Right ventricle myocardium inferior (tissue), 1 donor: ENCODE data around the gene PELO. TPM values are rescaled to one million over a fixed set of nuclear protein-coding genes. Genes with fewer than 3 reads are reported as not detected.

Source experiments
- ATAC-seq: fragments of 200-7000 bp; cut with Tn5 transposase; one replicate; pipeline ENCODE4 v1.9.1; 2020; ENCODE audit warnings: mild to moderate bottlenecking, moderate library complexity
- DNase-seq: peaks from one replicate; pipeline ENCODE4 v3.0.0; 2021; ENCODE audit errors: missing footprints
- intact Hi-C: fragments of 100-400 bp; cut with DNase I; formaldehyde crosslinking; loops from one replicate; pipeline ENCODE4 v1.11.0; 2022
- total RNA-seq: library from RNA; stranded (reverse); fragmentation: NEBNext Ultra II Directional; extraction: Animal tissue kit (Norgen Biotek cat#: 25700); gene quantifications from one replicate; pipeline ENCODE4 v1.2.1, GENCODE V29; 2021
- donor health status: DM: no; HTN: yes; CAD: no; lungs with severe emphysema.

Gene PELO
- total RNA-seq, 1 donor from 2014 or later = 20.5 TPM

- no peak for DNase-seq
- intact Hi-C loops = loop anchor here (5.0 kb wide), 2 partner anchors 43 to 78 kb away; no protein-coding TSS in a partner anchor
- no peak for ATAC-seq
Observed at GRCh38 chr5:52770287-52770939, 17.3 kb upstream of the PELO start.

GRCh38 chr5:52771343-52772039 is 16.2 kb upstream of the PELO start:
- ATAC-seq (no peak), DNase-seq (no peak)
- intact Hi-C loops = loop anchor here (5.0 kb wide), 2 partner anchors 44 to 79 kb away; no protein-coding TSS in a partner anchor

- intact Hi-C loops = loop anchor here (5.0 kb wide), 2 partner anchors 45 to 80 kb away; no protein-coding TSS in a partner anchor
- DNase-seq (no peak), ATAC-seq (no peak)
Observed at GRCh38 chr5:52772668-52773067, 15.0 kb upstream of the PELO start.

GRCh38 chr5:52773342-52773741 is 14.4 kb upstream of the PELO start:
- ATAC-seq = no peak
- intact Hi-C loops = loop anchor here (5.0 kb wide), 2 partner anchors 46 to 81 kb away; no protein-coding TSS in a partner anchor
- DNase-seq = no peak

- intact Hi-C loops = loop anchor here (5.0 kb wide), 2 partner anchors 47 to 82 kb away; no protein-coding TSS in a partner anchor
- DNase-seq (no peak), ATAC-seq (no peak)
Observed at GRCh38 chr5:52774005-52774410, 13.7 kb upstream of the PELO start.

- intact Hi-C loops = no loop called here
- ATAC-seq = no peak
Observed at GRCh38 chr5:52776116-52776515, 11.6 kb upstream of the PELO start.

GRCh38 chr5:52777186-52777585 is 10.5 kb upstream of the PELO start:
- DNase-seq = no peak
- intact Hi-C loops = no loop called here
- no peak for ATAC-seq

More at GRCh38 chr5:52776116-52776515, 11.6 kb upstream of the PELO start:
- DNase-seq = no peak

- intact Hi-C loops = no loop called here
- DNase-seq (no peak), ATAC-seq (no peak)
Observed at GRCh38 chr5:52778781-52779180, 8.9 kb upstream of the PELO start.

- no peak for ATAC-seq
- intact Hi-C loops = no loop called here
- no peak for DNase-seq
Observed at GRCh38 chr5:52779213-52779612, 8.5 kb upstream of the PELO start.

- ATAC-seq = no peak
- intact Hi-C loops = no loop called here
- DNase-seq = no peak
Observed at GRCh38 chr5:52783226-52783959, 4.3 kb upstream of the PELO start.

- no peak for DNase-seq
- intact Hi-C loops = loop anchor here (5.0 kb wide), 4 partner anchors 53 to 92 kb away; no protein-coding TSS in a partner anchor
- ATAC-seq = no peak
Observed at GRCh38 chr5:52784737-52785136, 3.0 kb upstream of the PELO start.

- ATAC-seq (no peak), DNase-seq (no peak)
- intact Hi-C loops = loop anchor here (5.0 kb wide), 4 partner anchors 51 to 94 kb away; no protein-coding TSS in a partner anchor
Observed at GRCh38 chr5:52786391-52786790, 1.3 kb upstream of the PELO start.

GRCh38 chr5:52786949-52787599 is 642 bp upstream of the PELO start:
- ATAC-seq (no peak), DNase-seq (no peak)
- intact Hi-C loops = loop anchor here (5.0 kb wide), 4 partner anchors 50 to 95 kb away; no protein-coding TSS in a partner anchor

- ATAC-seq (no peak), DNase-seq (no peak)
- intact Hi-C loops = loop anchor here (2.0 to 5.0 kb wide), 5 partner anchors 49 to 126 kb away; no protein-coding TSS in a partner anchor
Observed at GRCh38 chr5:52788505-52788821, 747 bp downstream of the PELO start.

- no peak for DNase-seq
- intact Hi-C loops = loop anchor here (2.0 to 5.0 kb wide), 5 partner anchors 48 to 125 kb away; no protein-coding TSS in a partner anchor
- no peak for ATAC-seq
Observed at GRCh38 chr5:52789378-52789777, 1.7 kb downstream of the PELO start.

GRCh38 chr5:52789851-52790250 is 2.1 kb downstream of the PELO start:
- intact Hi-C loops = loop anchor here (2.0 to 10.0 kb wide), 6 partner anchors 47 to 315 kb away; partner anchors contain the start of gene MOCS2
- ATAC-seq (no peak), DNase-seq (no peak)

GRCh38 chr5:52791366-52791765 is 3.6 kb downstream of the PELO start:
- ATAC-seq (no peak), DNase-seq (no peak)
- intact Hi-C loops = loop anchor here (10.0 kb wide), 1 partner anchor 313 kb away; the partner anchor contains the start of gene MOCS2

GRCh38 chr5:52794519-52794918 is 6.8 kb downstream of the PELO start:
- intact Hi-C loops = loop anchor here (10.0 kb wide), 1 partner anchor 310 kb away; the partner anchor contains the start of gene MOCS2
- ATAC-seq (no peak), DNase-seq (no peak)
